ENCODE measurements around the gene CSNK1A1L.
A peak's percentile ranks its signal among the peaks of the same experiment; 100 is the strongest.

GRCh38 chr13:37074703-37075102 lies 30.8 kb downstream of the CSNK1A1L start:
- peak in 1 of 3 experiments; percentile 48; a peak in 1 of 6 replicates for TF ChIP-seq CTCF (IDR thresholded peaks at IDR 0.05 in 2 of 3, conservative IDR thresholded peaks at IDR 0.05 in 1 of 3; ENCODE audit: control insufficient read depth in 2 of 3, extremely low read depth in 1 of 3, insufficient read depth in 1 of 3, low read depth in 3 of 3, low read length in 3 of 3)
- TF ChIP-seq MYC (IDR thresholded peaks at IDR 0.05; ENCODE audit: insufficient read depth, insufficient read length, insufficient replicate concordance, low read length, severe bottlenecking), result no peak
